Regular cardiac myocyte (primary cell): ENCODE results near the gene ARMC6. TPM values are rescaled to one million over a fixed set of nuclear protein-coding genes. Genes with fewer than 3 reads are reported as not detected.

Experiments
- total RNA-seq: library from RNA; depleted of rRNA; stranded (reverse); fragments of >200 nt; gene quantifications from 2 replicates; pipeline ENCODE4 v1.2.3, GENCODE V29; 2014

The ARMC6 gene
- 26.2 and 58.7 TPM in 2 replicates for total RNA-seq

DNA sequence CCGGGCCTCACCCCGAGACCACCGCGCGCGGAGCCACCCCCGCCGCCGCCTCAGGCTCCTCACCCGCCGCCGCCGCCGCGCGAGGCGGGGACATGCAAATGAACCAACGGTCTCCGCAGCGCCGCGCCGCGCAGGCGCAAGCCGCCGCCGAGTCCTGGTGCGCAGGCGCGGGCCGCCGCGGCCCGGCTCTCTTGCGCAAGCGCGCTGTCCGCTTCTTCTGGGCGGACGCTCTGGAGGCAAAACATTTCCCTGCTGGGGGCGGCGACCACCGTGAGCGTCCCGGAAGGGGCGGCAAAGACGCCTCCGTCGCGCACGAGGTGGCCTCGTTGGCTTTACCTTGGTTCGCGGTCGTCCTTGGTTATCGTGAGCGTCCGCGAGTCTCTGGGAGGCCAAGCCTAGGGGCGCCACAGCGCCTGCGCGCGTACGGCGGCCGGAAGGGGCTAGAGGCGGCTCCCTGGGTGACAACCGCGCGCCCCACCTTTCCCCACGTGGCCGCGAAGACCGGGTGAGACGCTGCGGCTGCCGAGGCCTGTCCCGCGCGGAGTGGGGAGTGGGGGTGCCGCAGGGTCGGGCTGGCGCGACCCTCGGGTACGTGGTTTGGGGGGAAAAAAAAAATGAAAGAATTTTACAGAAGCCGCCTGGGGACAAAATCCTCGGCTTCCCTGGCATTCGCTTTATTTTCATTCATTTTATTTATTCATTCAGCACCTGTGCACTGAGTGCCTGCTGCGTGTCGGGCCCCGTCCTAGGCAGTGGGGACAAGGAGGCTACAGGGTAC lies at the start of gene ARMC6, which contains the start of gene SUGP2:
ARMC6 (plus strand) TSS at position 178 of the 778 bp plus-strand sequence. CDS start 607 bp downstream, outside the sequence.
SUGP2 (minus strand) TSS at position 92 of the 778 bp plus-strand sequence. CDS start 2,446 bp downstream, outside the sequence.

DNA sequence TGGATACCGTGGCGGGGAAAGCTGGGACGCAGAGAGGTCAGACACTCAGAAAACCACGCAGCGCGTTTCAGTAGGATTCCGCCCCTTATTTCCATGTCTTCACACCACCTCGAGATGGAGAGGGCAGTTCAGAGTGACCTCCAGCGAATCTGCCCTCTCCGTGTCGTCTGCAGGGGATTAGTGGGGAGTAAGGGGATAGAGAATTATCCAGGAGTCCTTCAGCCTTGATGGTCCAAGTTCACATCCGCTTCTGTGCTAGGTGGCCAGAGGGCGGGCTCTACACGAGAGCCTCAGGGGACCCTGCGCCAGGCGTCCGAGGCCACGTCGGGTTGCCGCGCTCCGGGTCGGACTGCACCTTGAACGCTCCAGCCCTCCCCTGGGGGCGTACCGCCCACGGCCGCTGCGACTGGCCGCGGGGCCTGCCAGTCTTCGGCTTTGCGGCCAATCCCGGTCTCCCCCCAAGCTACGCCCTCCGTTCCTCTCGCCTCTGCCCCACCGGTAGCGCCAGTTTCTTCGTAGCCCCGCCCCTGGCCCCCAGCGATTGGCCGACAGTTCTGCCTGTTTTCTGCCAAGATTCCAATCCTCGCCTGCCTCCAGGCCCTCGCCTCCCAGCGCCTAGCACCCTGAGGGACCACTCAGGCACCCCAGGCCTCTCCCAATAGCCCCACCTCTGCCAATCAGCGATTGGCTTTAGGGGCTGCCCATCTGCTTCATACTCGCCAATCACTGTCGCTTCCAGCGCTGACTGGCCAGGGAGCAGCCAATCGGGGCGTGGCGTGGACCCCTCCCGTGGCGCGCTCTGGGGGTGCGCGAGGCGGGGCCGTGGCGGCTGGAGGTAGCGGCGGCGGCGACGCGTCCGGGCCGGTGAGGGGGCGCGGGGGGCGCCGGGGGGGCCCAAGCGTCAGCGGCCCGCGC lies 30.0 kb downstream of the ARMC6 start, which contains the start of gene SLC25A42:
SLC25A42 (plus strand) TSS at position 812 of the 915 bp plus-strand sequence. CDS start 32,131 bp downstream, outside the sequence.

Other genes starting within 250 kb of the ARMC6 start
- gene COMP, start 242.3 kb upstream of the ARMC6 start, total RNA-seq = 0.28 and 0.77 TPM in 2 replicates
- 55.0 and 65.4 TPM in 2 replicates for gene UPF1, start 201.6 kb upstream of the ARMC6 start, total RNA-seq
- gene CERS1, start 137.4 kb upstream of the ARMC6 start, total RNA-seq = 1.7 and 2.0 TPM in 2 replicates
- 144 and 216 TPM in 2 replicates for gene COPE, start 114.2 kb upstream of the ARMC6 start, total RNA-seq
- 47.4 and 72.9 TPM in 2 replicates for gene DDX49, start 113.9 kb upstream of the ARMC6 start, total RNA-seq
- 80.9 and 123 TPM in 2 replicates for gene HOMER3, start 92.4 kb upstream of the ARMC6 start, total RNA-seq
- gene SUGP2, start 86 bp upstream of the ARMC6 start, total RNA-seq = 28.0 and 30.7 TPM in 2 replicates
- gene SLC25A42, start 30.4 kb downstream of the ARMC6 start, total RNA-seq = 3.6 and 6.2 TPM in 2 replicates
- gene TMEM161A, start 104.9 kb downstream of the ARMC6 start, total RNA-seq = 18.2 and 23.7 TPM in 2 replicates
- under 0.01 and 0.28 TPM in 2 replicates for gene MEF2B, start 136.7 kb downstream of the ARMC6 start, total RNA-seq
- gene BORCS8, start 158.5 kb downstream of the ARMC6 start, total RNA-seq = 8.5 and 24.7 TPM in 2 replicates
- 40.5 and 42.3 TPM in 2 replicates for gene RFXANK, start 158.7 kb downstream of the ARMC6 start, total RNA-seq
- 8.5 and 17.4 TPM in 2 replicates for gene NR2C2AP, start 169.8 kb downstream of the ARMC6 start, total RNA-seq
- under 0.01 TPM in 1 of 2 replicates, not detected in the other for gene NCAN, start 178.4 kb downstream of the ARMC6 start, total RNA-seq
- gene TM6SF2, start 239.7 kb downstream of the ARMC6 start, total RNA-seq = 0.19 and 1.4 TPM in 2 replicates